HG03432 (cell line): ENCODE data around the gene NTNG1.

Experiments
- ATAC-seq: cut with Tn5 transposase; IDR thresholded peaks from one replicate; pipeline ENCODE4 v1.9.1; 2021; ENCODE audit warnings: mild to moderate bottlenecking, moderate library complexity; ENCODE audit not compliant: unreplicated experiment

NTNG1 gene

GRCh38 chr1:107487506-107487905 is 346.7 kb downstream of the NTNG1 start:
- no peak for ATAC-seq

DNA sequence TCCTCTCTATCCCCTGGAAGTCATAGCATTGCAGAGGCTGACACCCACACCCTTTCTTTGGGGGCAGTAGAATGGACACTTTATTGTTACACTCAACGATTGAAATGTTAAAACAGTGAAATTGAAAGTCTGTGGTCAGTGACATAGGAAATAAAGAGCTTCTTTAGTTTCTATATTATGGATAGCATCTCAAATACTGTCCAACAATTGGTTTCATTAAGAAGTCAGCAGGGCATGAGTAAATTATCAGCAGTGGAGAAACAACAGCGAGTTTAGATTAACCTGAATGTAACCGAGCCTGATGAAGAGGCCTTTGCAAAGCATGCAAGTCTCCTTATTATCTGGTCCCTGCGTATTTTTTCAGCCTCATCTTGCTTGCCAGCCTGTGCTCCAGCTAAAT is 350.7 kb downstream of the NTNG1 start:
- ATAC-seq = no peak

GRCh38 chr1:107493111-107493716 is 352.4 kb downstream of the NTNG1 start:
- no peak for ATAC-seq

GRCh38 chr1:107494061-107494460 is 353.2 kb downstream of the NTNG1 start:
- no peak for ATAC-seq

DNA sequence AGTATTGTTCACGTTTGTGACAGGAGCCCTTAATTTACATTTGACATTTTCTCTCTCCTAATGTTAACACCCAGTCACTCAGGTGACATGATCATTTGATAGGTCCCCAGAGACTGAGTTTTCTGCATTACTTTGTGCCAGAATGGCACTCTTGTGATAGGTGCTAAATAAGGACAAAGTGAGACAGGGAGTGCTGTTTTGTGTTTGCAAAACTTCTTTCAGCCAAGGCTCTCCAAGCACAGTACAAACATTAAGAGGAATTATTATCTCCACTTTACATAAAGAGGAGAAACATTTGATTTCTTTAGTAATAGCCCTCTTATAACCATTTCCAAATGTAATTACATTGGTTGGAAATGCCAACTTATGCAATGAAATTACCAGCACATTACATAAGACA is 355.2 kb downstream of the NTNG1 start:
- ATAC-seq = no peak

- peak; percentile 98 for ATAC-seq
Measured at GRCh38 chr1:107499139-107499744, 358.4 kb downstream of the NTNG1 start.

GRCh38 chr1:107501081-107501605 is 360.3 kb downstream of the NTNG1 start:
- no peak for ATAC-seq

- ATAC-seq = no peak
Measured at GRCh38 chr1:107510347-107510746, 369.5 kb downstream of the NTNG1 start.

- no peak for ATAC-seq
Measured at GRCh38 chr1:107512836-107513235, 372.0 kb downstream of the NTNG1 start.

DNA sequence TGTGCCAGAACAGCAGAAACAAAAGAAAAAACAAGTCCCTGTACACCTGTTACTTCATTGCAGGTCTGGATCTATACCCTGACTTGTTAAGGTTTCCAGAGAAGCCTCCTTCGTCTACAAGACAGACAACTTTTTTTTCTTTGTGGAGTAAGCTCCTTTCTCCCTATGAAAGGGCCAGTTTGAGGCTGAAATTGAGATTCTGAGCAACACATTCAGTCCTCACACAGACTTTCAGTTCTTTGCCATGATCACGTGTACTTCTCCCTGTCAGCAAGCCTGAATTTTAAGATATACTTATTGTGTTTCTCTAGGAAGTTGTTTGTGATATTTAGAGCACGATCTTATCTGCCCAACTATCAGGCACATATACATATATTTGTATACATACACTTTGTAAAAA is 374.0 kb downstream of the NTNG1 start:
- no peak for ATAC-seq

GRCh38 chr1:107515702-107516101 is 374.9 kb downstream of the NTNG1 start:
- ATAC-seq = peak; percentile 51

GRCh38 chr1:107523061-107523460 is 382.2 kb downstream of the NTNG1 start:
- no peak for ATAC-seq

DNA sequence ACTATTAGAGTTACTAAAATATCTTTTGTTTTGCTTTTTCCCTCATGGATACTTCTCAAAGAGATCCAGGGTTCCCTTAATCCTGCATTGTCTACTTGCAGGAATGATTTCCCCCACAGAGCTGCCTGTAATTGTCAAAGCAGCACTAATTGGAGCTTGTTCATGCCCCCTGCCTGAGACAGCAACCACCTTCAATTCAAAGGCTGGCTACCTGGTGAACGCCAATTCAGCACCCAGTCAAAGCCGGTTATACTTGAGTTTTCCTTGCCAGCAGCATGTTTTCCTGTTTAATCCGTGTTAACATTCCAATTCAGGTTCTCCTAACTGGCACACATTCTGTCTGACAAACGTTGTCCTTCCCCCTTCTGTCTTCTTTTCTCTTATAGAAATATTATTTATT is 382.9 kb downstream of the NTNG1 start:
- ATAC-seq = no peak

DNA sequence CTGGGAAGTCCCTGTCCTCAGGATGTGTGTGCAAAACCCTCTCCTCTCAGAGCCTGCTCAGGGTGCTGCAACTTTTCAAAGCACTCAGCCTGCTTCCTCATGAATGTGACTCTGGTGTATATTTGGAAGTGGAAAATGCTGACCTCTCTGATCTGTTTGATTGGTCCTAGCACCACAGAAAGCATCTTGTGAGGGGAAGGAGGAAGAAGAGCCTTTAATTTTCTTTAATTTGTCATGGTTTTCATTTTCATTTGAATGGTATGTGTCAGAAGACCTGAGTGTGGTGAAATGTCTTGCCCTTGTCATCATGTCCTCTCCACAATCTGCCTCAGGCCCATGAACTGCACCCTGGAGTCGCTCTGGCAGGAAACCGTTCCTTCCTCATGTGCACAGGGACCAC is 383.5 kb downstream of the NTNG1 start:
- ATAC-seq = no peak

GRCh38 chr1:107525145-107525544 is 384.3 kb downstream of the NTNG1 start:
- no peak for ATAC-seq

DNA sequence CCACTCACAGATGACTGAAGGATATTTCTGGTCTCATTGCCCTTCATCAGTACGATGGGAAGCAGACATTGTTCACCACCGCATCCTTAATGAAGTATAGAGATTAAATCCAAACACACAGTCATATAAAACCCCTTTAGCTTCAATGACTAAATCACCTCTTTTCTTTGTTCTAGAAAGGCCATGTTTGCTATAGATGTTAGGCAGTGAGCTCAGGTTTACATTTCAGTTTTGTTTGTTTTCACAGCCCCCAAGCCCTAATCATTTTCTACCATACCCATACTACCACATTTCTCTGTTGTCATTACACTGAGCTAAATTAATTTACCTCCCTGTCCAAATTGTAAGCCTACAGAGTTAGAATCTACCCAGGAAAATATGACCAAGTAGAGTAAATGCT is 385.1 kb downstream of the NTNG1 start:
- ATAC-seq = no peak

GRCh38 chr1:107526524-107527198 is 385.8 kb downstream of the NTNG1 start:
- no peak for ATAC-seq

GRCh38 chr1:107529511-107530149 is 388.8 kb downstream of the NTNG1 start:
- ATAC-seq = peak; percentile 98

GRCh38 chr1:107530543-107530942 is 389.7 kb downstream of the NTNG1 start:
- ATAC-seq = no peak

DNA sequence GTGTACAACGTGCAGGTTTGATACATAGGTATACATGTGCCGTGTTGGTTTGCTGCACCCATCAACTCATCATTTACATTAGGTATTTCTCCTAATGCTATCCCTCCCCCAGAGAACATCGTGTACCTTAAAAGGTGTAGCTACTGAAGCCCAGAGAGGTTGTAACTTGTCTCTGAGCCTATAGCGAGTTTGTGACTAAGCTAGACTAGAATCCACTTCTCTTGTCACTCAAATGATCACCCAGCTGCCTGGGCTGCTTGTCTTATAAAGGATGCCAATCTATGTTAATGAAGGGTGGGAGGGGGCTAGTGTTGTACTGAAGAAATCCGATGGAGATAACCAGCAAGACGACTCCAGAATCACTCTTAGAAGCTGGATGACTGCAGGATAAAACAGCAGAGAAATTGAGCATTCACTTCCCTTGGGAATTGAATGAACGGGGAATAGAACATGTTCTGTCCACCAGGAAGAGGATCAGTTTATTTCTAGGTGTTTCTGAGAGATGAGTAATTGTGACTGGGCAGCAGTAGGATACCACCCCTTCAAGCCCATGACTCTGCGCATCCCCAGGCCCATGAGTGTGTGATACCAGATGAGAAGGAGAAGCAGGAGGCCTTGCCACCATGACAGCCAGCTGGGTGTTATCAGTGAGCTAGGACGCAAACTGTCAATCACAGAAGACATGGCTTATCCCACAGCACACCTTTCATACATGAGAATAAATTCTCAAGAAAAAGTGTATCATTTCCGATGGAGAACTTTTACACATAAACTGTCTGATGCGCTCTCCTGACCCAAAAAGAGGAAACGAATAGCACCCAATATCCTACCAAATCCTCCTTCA is 390.4 kb downstream of the NTNG1 start:
- no peak for ATAC-seq

DNA sequence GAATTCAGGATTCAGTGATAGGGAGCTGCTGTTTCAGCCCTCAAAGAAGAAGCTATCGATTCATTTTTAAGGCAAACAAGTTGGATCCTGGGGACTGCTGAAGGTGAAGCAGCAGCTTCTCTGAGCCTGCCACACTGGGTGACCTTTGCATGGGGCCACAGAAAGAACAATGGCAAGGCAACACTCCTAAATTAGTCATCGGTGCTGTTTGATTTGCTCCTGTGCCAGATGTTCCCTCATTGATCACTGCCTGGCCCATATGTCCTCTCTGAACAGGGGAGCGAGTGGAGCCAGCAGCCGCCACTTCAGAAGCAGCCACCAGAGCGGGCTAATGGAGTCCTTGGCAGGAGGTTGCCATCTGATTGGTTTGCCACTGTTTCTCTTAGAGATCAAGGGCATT is 391.5 kb downstream of the NTNG1 start:
- ATAC-seq = no peak
